Measurements from ENCODE around the gene TMEM164. TPM values are rescaled to one million over a fixed set of nuclear protein-coding genes. Genes with fewer than 3 reads are reported as not detected.

Gene TMEM164
- total and polyA plus RNA-seq, 7 experiments from 2014 or later: 0.92 to 30.1 (median 17.5) TPM

DNA sequence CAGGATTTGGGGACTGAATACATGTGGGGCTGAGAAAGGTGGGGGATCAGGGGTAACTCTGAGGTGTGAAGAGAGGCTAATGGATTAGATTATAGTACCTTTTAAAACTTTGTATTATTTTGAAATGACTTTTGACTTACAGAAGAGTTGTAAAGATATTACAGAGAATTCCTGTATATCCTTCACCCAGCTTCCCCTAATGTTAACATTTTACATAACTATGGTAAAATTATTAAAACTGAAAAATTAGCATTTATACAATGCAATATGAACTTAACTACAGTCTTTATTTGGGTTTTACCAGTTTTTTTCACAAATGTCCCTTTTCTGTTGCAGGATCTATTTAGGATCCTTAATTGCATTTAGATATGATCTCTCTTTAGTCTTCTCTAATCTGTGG is 57.4 kb downstream of the TMEM164 start:
- Mint-ChIP-seq H3K4me1 (peaks cover 0 to 12% (median 8%) of the 10 kb centered on the region in 7 donors), H3K4me3 (no peak overlapping the region), H3K27me3 (no peaks in the 10 kb centered on the region), H3K36me3 (peaks cover 4 to 16% (median 8%) of the 10 kb centered on the region in 5 donors), H3K9me3 (peaks cover 0 to 3% (median 0%) of the 10 kb centered on the region in 11 donors), H3K27ac (no peak overlapping the region)
- Histone ChIP-seq H3K36me3 (ENCODE audit: control insufficient read depth in 2 of 3, insufficient read depth in 3 of 3, low read length in 3 of 3) (no peaks in the 10 kb centered on the region), H3K27me3 (ENCODE audit: control insufficient read depth in 2 of 2, insufficient read depth in 2 of 2, low read length in 2 of 2) (no peaks in the 10 kb centered on the region), H3K27ac (ENCODE audit: low read depth, low read length) (no peak overlapping the region), H3K9me3 (ENCODE audit: control insufficient read depth in 2 of 3, low read length in 3 of 3) (no peaks in the 10 kb centered on the region), H3K4me1 (ENCODE audit: control insufficient read depth in 2 of 2, insufficient read depth in 2 of 2, low read length in 2 of 2) (no peaks in the 10 kb centered on the region), H3K4me3 (ENCODE audit: low read length) (no peak overlapping the region)
- ChIA-PET CTCF (no interaction called here), POLR2A (no interaction called here)
- DNase-seq: no peak
- ATAC-seq: no peak
- intact Hi-C loops (cut with micrococcal nuclease): no loop called here

DNA sequence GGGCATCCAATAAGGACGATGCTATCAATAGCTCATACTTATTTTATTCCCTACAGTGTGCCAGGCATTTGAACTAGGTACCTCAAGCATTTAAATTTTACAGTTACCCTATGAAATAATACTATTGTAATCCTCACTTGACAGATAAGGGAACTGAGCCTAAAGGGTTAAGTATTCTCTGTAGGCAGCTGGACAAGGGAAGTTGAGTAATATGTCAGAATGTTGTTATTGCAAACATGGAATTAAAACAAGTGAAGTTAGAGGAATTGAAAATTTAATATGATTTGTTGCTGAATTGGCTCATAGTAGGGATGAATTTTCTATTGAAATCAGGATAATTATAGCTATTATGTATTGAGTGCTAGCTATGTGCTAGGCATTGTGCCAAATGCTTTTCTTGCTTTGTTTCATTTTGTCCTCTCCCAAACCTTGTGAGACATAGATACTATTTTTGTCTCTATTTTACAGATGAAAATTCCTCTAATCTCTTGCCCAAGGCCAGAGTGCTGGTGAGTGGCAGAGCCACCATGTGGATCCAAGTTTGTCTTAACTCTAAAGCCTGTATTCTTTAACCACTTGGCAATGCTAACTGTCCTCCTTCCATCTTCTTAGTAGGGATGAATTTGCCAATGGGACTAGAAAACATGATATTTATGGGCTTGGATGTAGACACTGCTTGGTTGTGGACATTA is 58.1 kb downstream of the TMEM164 start:
- Histone ChIP-seq H3K27me3 (ENCODE audit: control insufficient read depth in 2 of 2, insufficient read depth in 2 of 2, low read length in 2 of 2) (no peaks in the 10 kb centered on the region), H3K36me3 (ENCODE audit: control insufficient read depth in 2 of 3, insufficient read depth in 3 of 3, low read length in 3 of 3) (no peaks in the 10 kb centered on the region), H3K4me1 (ENCODE audit: control insufficient read depth in 2 of 2, insufficient read depth in 2 of 2, low read length in 2 of 2) (no peaks in the 10 kb centered on the region), H3K9me3 (ENCODE audit: control insufficient read depth in 2 of 3, low read length in 3 of 3) (no peaks in the 10 kb centered on the region), H3K4me3 (ENCODE audit: low read length) (no peak overlapping the region), H3K27ac (ENCODE audit: low read depth, low read length) (no peak overlapping the region)
- intact Hi-C loops (cut with micrococcal nuclease): no loop called here
- ChIA-PET POLR2A (no interaction called here), CTCF (no interaction called here)
- peaks cover 0 to 3% (median 0%) of the 10 kb centered on the region in 11 donors for H3K9me3 Mint-ChIP-seq
- H3K36me3 Mint-ChIP-seq: peaks cover 0 to 12% (median 5%) of the 10 kb centered on the region in 5 donors
- no peak overlapping the region for H3K4me3 Mint-ChIP-seq
- H3K27me3 Mint-ChIP-seq: no peaks in the 10 kb centered on the region
- H3K4me1 Mint-ChIP-seq: peaks cover 0 to 12% (median 7%) of the 10 kb centered on the region in 7 donors
- DNase-seq (no peak), ATAC-seq (no peak)
- H3K27ac Mint-ChIP-seq: no peak overlapping the region

DNA sequence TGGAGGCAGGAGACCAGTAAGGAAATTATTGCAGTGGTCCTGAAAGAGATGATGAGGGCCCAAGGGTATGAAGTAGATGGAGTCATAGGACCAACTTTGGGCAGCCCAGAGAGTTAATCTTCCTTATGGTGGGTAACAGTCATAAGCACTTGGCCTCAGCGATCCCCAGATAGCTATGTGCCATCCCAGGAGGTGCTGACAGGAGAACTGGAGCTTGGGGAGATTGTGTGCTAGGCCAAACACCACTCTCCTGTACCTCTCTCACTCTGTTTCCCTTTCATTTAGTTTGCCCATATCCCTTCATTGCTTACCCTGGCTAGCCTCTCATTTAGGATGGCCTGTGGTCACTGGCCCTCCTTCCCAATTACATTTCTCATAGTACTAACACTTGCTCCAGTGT is 60.0 kb downstream of the TMEM164 start:
- Mint-ChIP-seq H3K9me3 (peaks cover 0 to 3% (median 0%) of the 10 kb centered on the region in 11 donors), H3K36me3 (peaks cover 0 to 14% (median 9%) of the 10 kb centered on the region in 5 donors), H3K4me3 (no peak overlapping the region), H3K27ac (no peak overlapping the region), H3K27me3 (no peaks in the 10 kb centered on the region), H3K4me1 (peaks cover 0 to 9% (median 7%) of the 10 kb centered on the region in 7 donors)
- DNase-seq (no peak), ATAC-seq (no peak)
- intact Hi-C loops (cut with micrococcal nuclease): no loop called here
- POLR2A ChIA-PET: no interaction called here
- H3K27me3 ChIP-seq (ENCODE audit: control insufficient read depth in 2 of 2, insufficient read depth in 2 of 2, low read length in 2 of 2): no peaks in the 10 kb centered on the region
- no peak overlapping the region for H3K4me3 ChIP-seq (ENCODE audit: low read length)
- H3K4me1 ChIP-seq (ENCODE audit: control insufficient read depth in 2 of 2, insufficient read depth in 2 of 2, low read length in 2 of 2): no peaks in the 10 kb centered on the region
- H3K36me3 ChIP-seq (ENCODE audit: control insufficient read depth in 2 of 3, insufficient read depth in 3 of 3, low read length in 3 of 3): no peaks in the 10 kb centered on the region
- CTCF ChIA-PET: no interaction called here
- no peaks in the 10 kb centered on the region for H3K9me3 ChIP-seq (ENCODE audit: control insufficient read depth in 2 of 3, low read length in 3 of 3)
- H3K27ac ChIP-seq (ENCODE audit: low read depth, low read length): no peak overlapping the region

GRCh38 chrX:110066488-110067225 is 63.7 kb downstream of the TMEM164 start:
- H3K36me3 ChIP-seq (ENCODE audit: control insufficient read depth in 2 of 3, insufficient read depth in 3 of 3, low read length in 3 of 3): no peaks in the 10 kb centered on the region
- H3K27me3 ChIP-seq (ENCODE audit: control insufficient read depth in 2 of 2, insufficient read depth in 2 of 2, low read length in 2 of 2): no peaks in the 10 kb centered on the region
- Mint-ChIP-seq H3K27ac (no peak overlapping the region), H3K9me3 (no peaks in the 10 kb centered on the region), H3K4me3 (no peak overlapping the region), H3K36me3 (peaks cover 0 to 14% (median 2%) of the 10 kb centered on the region in 5 donors), H3K27me3 (no peaks in the 10 kb centered on the region), H3K4me1 (peaks cover 0 to 9% (median 3%) of the 10 kb centered on the region in 7 donors)
- H3K27ac ChIP-seq (ENCODE audit: low read depth, low read length): no peak overlapping the region
- ChIA-PET POLR2A (no interaction called here), CTCF (no interaction called here)
- H3K9me3 ChIP-seq (ENCODE audit: control insufficient read depth in 2 of 3, low read length in 3 of 3): no peaks in the 10 kb centered on the region
- ATAC-seq (no peak), DNase-seq (no peak)
- intact Hi-C loops (cut with micrococcal nuclease): no loop called here
- H3K4me1 ChIP-seq (ENCODE audit: control insufficient read depth in 2 of 2, insufficient read depth in 2 of 2, low read length in 2 of 2): no peaks in the 10 kb centered on the region
- H3K4me3 ChIP-seq (ENCODE audit: low read length): no peak overlapping the region

- no peak overlapping the region for H3K27ac Mint-ChIP-seq
- ChIA-PET CTCF (no interaction called here), POLR2A (no interaction called here)
- no peaks in the 10 kb centered on the region for H3K9me3 ChIP-seq (ENCODE audit: control insufficient read depth in 2 of 3, low read length in 3 of 3)
- no peak for ATAC-seq
- no peaks in the 10 kb centered on the region for H3K4me1 ChIP-seq (ENCODE audit: control insufficient read depth in 2 of 2, insufficient read depth in 2 of 2, low read length in 2 of 2)
- H3K4me1 Mint-ChIP-seq: peaks cover 0 to 2% (median 0%) of the 10 kb centered on the region in 7 donors
- peaks cover under 1 to 41% (median 21%) of the 10 kb centered on the region in 5 donors for H3K36me3 Mint-ChIP-seq
- no peak for DNase-seq
- no peaks in the 10 kb centered on the region for H3K36me3 ChIP-seq (ENCODE audit: control insufficient read depth in 2 of 3, insufficient read depth in 3 of 3, low read length in 3 of 3)
- intact Hi-C loops (cut with micrococcal nuclease): no loop called here
- H3K27me3 Mint-ChIP-seq: no peaks in the 10 kb centered on the region
- H3K27me3 ChIP-seq (ENCODE audit: control insufficient read depth in 2 of 2, insufficient read depth in 2 of 2, low read length in 2 of 2): no peaks in the 10 kb centered on the region
- peaks cover 0 to 6% (median 1%) of the 10 kb centered on the region in 11 donors for H3K9me3 Mint-ChIP-seq
- H3K4me3 ChIP-seq (ENCODE audit: low read length): no peak overlapping the region
- H3K27ac ChIP-seq (ENCODE audit: low read depth, low read length): no peak overlapping the region
- H3K4me3 Mint-ChIP-seq: no peak overlapping the region
These were observed 68.1 kb downstream of the TMEM164 start for GRCh38 chrX:110070970-110071369.

- DNase-seq (no peak), ATAC-seq (no peak)
- H3K4me1 Mint-ChIP-seq: peaks cover under 1 to 14% (median 9%) of the 10 kb centered on the region in 7 donors
- H3K27me3 ChIP-seq (ENCODE audit: control insufficient read depth in 2 of 2, insufficient read depth in 2 of 2, low read length in 2 of 2): no peaks in the 10 kb centered on the region
- no peaks in the 10 kb centered on the region for H3K36me3 ChIP-seq (ENCODE audit: control insufficient read depth in 2 of 3, insufficient read depth in 3 of 3, low read length in 3 of 3)
- H3K27ac Mint-ChIP-seq: no peak overlapping the region
- H3K4me1 ChIP-seq (ENCODE audit: control insufficient read depth in 2 of 2, insufficient read depth in 2 of 2, low read length in 2 of 2): no peaks in the 10 kb centered on the region
- H3K9me3 ChIP-seq (ENCODE audit: control insufficient read depth in 2 of 3, low read length in 3 of 3): no peaks in the 10 kb centered on the region
- ChIA-PET CTCF (no interaction called here), POLR2A (no interaction called here)
- H3K4me3 ChIP-seq (ENCODE audit: low read length): no peak overlapping the region
- peaks cover 0 to 4% (median 0%) of the 10 kb centered on the region in 11 donors for H3K9me3 Mint-ChIP-seq
- H3K27me3 Mint-ChIP-seq: no peaks in the 10 kb centered on the region
- peaks cover 4 to 16% (median 6%) of the 10 kb centered on the region in 5 donors for H3K36me3 Mint-ChIP-seq
- intact Hi-C loops (cut with micrococcal nuclease): no loop called here
- H3K27ac ChIP-seq (ENCODE audit: low read depth, low read length): no peak overlapping the region
- no peak overlapping the region for H3K4me3 Mint-ChIP-seq
These were observed 78.4 kb downstream of the TMEM164 start for GRCh38 chrX:110081320-110081719.

DNA sequence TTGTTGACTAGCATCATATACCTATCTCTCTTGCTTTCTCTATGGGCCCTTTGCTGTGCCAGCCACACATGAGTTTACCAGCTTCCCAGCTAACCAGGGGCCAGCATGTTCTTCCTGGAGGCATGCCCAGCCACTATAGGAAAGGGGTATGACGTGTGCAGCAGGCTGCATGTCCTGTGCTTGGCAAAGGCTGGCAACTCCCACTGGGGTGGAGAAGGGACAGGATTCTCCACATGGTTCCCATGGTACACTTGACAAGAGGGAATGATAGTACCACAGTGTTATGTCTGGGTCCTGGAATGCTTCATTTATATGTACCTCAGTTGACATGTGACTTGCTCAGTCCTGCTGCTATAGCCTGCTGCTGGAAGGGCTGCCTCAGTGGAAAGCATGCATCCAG is 78.8 kb downstream of the TMEM164 start:
- H3K4me1 Mint-ChIP-seq: peaks cover 2 to 13% (median 9%) of the 10 kb centered on the region in 7 donors
- ATAC-seq (no peak), DNase-seq (no peak)
- Histone ChIP-seq H3K9me3 (ENCODE audit: control insufficient read depth in 2 of 3, low read length in 3 of 3) (no peaks in the 10 kb centered on the region), H3K27ac (ENCODE audit: low read depth, low read length) (no peak overlapping the region), H3K4me3 (ENCODE audit: low read length) (no peak overlapping the region), H3K36me3 (ENCODE audit: control insufficient read depth in 2 of 3, insufficient read depth in 3 of 3, low read length in 3 of 3) (no peaks in the 10 kb centered on the region), H3K27me3 (ENCODE audit: control insufficient read depth in 2 of 2, insufficient read depth in 2 of 2, low read length in 2 of 2) (no peaks in the 10 kb centered on the region), H3K4me1 (ENCODE audit: control insufficient read depth in 2 of 2, insufficient read depth in 2 of 2, low read length in 2 of 2) (no peaks in the 10 kb centered on the region)
- ChIA-PET POLR2A (no interaction called here), CTCF (no interaction called here)
- H3K4me3 Mint-ChIP-seq: no peak overlapping the region
- intact Hi-C loops (cut with micrococcal nuclease): no loop called here
- peaks cover 0 to 14% (median 3%) of the 10 kb centered on the region in 5 donors for H3K36me3 Mint-ChIP-seq
- H3K27me3 Mint-ChIP-seq: no peaks in the 10 kb centered on the region
- H3K27ac Mint-ChIP-seq: no peak overlapping the region
- no peaks in the 10 kb centered on the region for H3K9me3 Mint-ChIP-seq

All from naive thymus-derived CD4-positive, alpha-beta T cell (primary cell).